GM18499 (cell line): ENCODE results near the gene GJA10.

Experiments used
- ATAC-seq: cut with Tn5 transposase; IDR thresholded peaks from one replicate; pipeline ENCODE4 v1.9.1; 2021; ENCODE audit warnings: moderate number of reproducible peaks; ENCODE audit not compliant: insufficient read depth, unreplicated experiment

GJA10 gene

DNA sequence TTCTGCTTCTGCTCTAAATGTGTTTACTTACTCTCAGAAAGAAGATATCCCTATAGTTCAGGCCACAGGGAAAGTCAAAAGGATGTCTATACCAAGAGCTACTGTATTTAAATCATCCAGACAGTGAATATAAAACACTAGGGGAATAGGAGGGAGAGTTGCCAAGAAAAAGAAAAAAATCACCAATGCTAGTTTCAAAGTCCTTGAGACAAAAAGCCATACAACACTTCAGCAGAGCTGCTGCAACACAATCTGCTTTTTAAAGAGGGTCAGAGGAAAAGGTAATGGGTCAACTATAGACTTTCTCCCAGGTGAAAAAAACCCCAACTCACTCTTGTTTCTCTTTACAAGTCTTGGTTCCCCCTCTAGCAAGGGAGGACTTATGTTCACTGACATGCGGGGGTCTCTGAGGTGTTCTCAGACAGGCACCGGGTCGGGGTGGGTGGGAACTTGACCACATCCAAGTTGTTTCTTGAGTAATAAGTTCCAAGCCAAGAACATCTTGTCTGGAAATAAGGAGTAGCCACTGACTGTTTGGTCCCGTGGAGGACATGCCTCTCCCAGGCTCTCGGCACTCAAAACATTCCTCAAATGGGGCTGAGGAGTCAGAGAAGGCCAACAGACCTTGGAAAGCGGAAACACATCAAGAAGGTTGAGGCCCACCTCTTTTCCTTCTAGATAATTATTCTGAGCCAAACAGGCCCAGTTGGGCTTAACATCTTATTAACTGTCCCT is 47.7 kb downstream of the GJA10 start:
- ATAC-seq = no peak

- no peak for ATAC-seq
Measured at GRCh38 chr6:89942601-89943000, 48.3 kb downstream of the GJA10 start.

GRCh38 chr6:89944181-89944755 is 50.0 kb downstream of the GJA10 start:
- ATAC-seq = no peak

DNA sequence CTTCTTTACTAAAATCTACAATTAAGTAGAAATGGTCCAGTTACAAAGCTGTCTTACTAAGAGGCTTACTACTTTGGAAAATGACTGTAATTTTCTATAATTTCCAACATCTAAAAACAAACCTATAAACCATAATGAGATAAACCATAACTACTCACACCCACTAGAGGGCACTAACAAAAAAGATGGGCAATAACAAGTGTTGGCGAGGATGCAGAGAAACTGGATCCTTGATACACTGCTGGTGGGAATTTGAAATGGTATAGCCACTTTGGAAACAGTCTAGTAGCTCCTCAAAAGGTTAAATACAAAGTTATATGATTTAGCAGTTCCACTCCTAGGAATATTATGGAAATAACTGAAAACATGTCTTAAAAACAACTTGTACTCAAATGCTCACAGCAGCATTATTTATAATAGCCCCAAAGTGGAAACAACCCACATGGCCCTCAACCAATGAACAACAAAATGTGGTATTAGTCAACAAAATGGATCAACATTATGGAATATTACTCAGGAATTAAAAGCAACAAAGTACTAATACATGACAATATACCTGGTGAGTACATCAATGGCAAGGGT is 50.6 kb downstream of the GJA10 start:
- ATAC-seq = no peak
